Stimulated activated naive CD8-positive, alpha-beta T cell treated with anti-CD3 and anti-CD28 coated beads, Interleukin-15, Interleukin-2, amounts not matched to agents 100 ng/mL and 50 ng/mL, for 24 hours (primary cell): Measurements from ENCODE around the gene CTSA.

ENCODE experiments used
- H3K27ac Mint-ChIP-seq: one replicate; pipeline ENCODE4 v1.8.0; 2021; ENCODE audit warnings: mild to moderate bottlenecking, mixed read lengths
- H3K27me3 Mint-ChIP-seq: one replicate; pipeline ENCODE4 v1.8.0; 2021; ENCODE audit warnings: mixed read lengths
- H3K36me3 Mint-ChIP-seq: one replicate; pipeline ENCODE4 v1.8.0; 2021; ENCODE audit warnings: low read depth, mixed read lengths
- H3K4me1 Mint-ChIP-seq: one replicate; pipeline ENCODE4 v1.8.0; 2021; ENCODE audit warnings: low read depth, mixed read lengths
- H3K4me3 Mint-ChIP-seq: one replicate; pipeline ENCODE4 v1.8.0; 2021; ENCODE audit warnings: mild to moderate bottlenecking, mixed read lengths
- H3K9me3 Mint-ChIP-seq: one replicate; pipeline ENCODE4 v1.8.0; 2021; ENCODE audit warnings: mixed read lengths

CTSA gene

DNA sequence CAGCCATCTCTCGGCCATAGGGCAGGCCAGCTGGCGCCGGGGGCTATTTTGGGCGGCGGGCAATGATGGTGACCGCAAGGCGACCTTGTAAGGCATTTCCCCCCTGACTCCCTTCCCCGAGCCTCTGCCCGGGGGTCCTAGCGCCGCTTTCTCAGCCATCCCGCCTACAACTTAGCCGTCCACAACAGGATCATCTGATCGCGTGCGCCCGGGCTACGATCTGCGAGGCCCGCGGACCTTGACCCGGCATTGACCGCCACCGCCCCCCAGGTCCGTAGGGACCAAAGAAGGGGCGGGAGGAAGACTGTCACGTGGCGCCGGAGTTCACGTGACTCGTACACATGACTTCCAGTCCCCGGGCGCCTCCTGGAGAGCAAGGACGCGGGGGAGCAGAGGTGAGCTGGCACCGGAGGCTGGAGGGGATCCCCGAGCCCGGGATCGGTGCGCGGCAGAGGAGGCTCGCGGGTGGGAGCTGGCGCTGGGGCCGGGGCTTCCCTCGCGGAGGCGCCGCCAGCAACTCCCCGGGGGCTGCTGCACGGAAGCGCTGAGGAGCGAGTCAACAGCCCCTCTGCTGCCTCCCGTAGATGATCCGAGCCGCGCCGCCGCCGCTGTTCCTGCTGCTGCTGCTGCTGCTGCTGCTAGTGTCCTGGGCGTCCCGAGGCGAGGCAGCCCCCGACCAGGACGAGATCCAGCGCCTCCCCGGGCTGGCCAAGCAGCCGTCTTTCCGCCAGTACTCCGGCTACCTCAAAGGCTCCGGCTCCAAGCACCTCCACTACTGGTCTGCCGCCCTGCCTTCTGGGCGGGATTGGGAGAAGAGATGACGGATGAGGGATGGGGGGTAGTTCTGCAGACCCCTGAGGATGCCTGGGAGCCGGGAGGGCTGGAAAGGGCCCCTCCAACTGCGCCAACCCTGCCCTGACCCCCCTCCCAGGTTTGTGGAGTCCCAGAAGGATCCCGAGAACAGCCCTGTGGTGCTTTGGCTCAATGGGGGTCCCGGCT is at the start of gene CTSA, which contains the start of gene NEURL2:
Gene CTSA, plus strand, starts transcription at position 351 of the 999 bp plus-strand sequence. Its CDS starts 234 bp downstream, at position 585.
Gene NEURL2, minus strand, starts transcription at position 224 of the 999 bp plus-strand sequence. Its CDS starts 217 bp downstream, at position 7.
- no peaks in the 10 kb centered on the region for H3K27me3 Mint-ChIP-seq
- H3K36me3 Mint-ChIP-seq: peaks cover 8% of the 10 kb centered on the region
- peak within 1 kb of the TSS; percentile 94 for H3K27ac Mint-ChIP-seq
- H3K4me1 Mint-ChIP-seq: peaks cover 39% of the 10 kb centered on the region
- peak within 1 kb of the TSS; percentile 89 for H3K4me3 Mint-ChIP-seq
- no peaks in the 10 kb centered on the region for H3K9me3 Mint-ChIP-seq

DNA sequence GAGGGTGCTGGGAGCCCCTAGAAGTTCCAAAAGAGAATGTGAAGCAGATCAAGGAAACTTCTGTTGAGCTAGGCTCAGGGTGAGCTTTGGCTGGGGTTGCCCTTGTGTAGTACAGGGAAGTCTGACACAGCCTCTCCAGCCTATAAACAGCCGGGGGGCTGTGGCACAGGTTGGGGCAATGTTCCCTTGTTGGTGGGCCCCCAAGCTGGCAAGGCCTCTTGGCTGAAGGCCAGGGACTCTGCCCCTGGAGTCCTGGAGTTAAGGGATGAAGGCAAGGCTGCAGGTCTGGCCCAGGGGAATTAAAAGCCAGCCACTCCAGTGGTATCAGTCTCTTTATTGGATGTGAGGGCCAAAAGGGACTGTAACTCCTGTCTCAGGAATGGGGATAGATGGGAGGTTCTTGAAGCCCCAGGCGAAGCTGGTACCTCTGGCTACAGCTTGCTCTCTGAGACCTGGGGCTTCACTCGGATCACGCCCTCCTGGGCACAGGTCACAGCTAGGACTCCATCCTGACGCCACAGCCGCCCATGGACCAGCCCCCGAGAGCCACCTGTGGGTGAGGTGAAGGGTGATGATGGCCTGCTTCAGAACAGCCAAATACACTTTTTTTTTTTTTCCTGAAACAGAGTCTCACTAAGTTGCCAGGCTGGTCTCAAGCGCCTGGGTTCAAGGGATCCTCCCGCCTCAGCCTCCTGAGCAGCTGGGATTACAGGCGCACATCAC is 49.6 kb upstream of the CTSA start:
- no peak overlapping the region for H3K27ac Mint-ChIP-seq
- H3K36me3 Mint-ChIP-seq: peaks cover 24% of the 10 kb centered on the region
- no peaks in the 10 kb centered on the region for H3K9me3 Mint-ChIP-seq
- no peak overlapping the region for H3K4me3 Mint-ChIP-seq
- H3K4me1 Mint-ChIP-seq: peaks cover 4% of the 10 kb centered on the region
- no peaks in the 10 kb centered on the region for H3K27me3 Mint-ChIP-seq

DNA sequence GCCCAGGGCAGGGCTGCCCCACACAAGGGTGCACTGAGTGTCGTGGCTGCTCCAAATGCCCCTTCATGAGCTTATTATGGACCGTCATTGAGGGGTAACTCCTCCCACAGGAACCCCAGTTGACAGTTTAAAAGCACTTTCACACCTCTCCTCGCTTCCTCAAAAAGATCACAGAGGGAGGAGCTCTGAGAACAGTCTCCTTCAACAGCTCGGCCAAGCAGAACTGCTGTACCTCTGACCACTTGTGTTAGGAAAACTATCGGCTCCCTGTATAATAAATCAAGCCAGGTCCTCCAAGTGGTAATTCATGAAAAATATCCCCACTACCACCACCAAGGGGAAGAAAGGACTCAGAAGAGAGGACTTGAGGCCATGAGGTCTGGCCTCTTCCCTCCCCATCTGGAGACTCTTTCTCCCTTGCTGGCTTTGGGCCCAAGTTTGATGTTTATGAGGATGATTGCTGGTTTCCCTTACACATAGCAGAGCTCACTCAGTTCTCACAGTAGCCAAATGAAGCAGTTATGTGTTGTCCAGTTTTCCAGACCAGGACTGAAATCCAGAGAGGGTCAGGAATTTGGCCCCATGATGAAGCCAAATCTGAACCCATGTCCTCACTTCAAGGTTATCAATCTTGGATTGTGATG is 48.8 kb upstream of the CTSA start:
- H3K9me3 Mint-ChIP-seq: no peaks in the 10 kb centered on the region
- no peak overlapping the region for H3K4me3 Mint-ChIP-seq
- peaks cover 4% of the 10 kb centered on the region for H3K4me1 Mint-ChIP-seq
- no peak overlapping the region for H3K27ac Mint-ChIP-seq
- H3K27me3 Mint-ChIP-seq: no peaks in the 10 kb centered on the region
- peaks cover 24% of the 10 kb centered on the region for H3K36me3 Mint-ChIP-seq

DNA sequence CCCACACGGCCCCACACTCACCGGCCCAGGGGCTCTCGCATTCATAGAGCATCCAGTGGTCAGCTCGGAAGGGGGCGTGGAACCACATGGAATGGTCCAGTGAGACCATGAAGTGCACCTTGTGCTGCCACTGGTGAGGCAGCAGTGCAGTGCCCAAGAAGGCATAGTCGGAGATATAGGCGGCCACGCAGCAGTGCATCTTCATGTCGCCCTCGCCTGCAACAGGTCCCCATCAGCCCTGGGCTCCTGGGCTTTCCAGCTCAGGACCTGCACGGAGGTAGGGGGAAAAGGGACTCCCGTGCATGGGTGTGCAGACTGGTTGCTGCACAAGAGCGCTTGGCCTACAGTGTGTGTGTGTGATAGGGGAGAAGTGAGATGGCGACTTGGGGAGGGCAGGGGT is 47.6 kb upstream of the CTSA start:
- Mint-ChIP-seq H3K9me3 (no peaks in the 10 kb centered on the region), H3K4me1 (peaks cover 4% of the 10 kb centered on the region), H3K27ac (no peak overlapping the region), H3K4me3 (no peak overlapping the region), H3K36me3 (peaks cover 29% of the 10 kb centered on the region), H3K27me3 (no peaks in the 10 kb centered on the region)

DNA sequence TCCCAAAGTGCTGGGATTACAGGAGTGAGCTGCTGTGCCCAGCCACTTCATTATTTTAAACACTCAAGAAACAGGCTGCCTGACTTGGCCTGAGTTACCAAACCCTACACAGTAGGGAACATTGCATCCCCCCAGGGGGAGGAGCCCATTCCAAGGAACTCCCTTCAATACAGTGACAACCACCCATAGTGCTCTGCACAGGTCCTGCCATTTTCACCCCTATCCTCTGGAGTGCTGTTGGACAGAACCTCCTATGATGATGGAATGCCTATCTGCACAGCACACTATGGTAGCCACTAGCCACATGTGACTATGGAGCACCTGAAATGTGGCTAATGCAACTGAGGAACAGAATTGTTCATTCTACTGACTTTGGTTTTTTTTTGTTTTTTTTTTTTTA is 45.7 kb upstream of the CTSA start:
- no peak overlapping the region for H3K4me3 Mint-ChIP-seq
- peaks cover 4% of the 10 kb centered on the region for H3K4me1 Mint-ChIP-seq
- no peaks in the 10 kb centered on the region for H3K9me3 Mint-ChIP-seq
- peaks cover 30% of the 10 kb centered on the region for H3K36me3 Mint-ChIP-seq
- H3K27ac Mint-ChIP-seq: no peak overlapping the region
- no peaks in the 10 kb centered on the region for H3K27me3 Mint-ChIP-seq

DNA sequence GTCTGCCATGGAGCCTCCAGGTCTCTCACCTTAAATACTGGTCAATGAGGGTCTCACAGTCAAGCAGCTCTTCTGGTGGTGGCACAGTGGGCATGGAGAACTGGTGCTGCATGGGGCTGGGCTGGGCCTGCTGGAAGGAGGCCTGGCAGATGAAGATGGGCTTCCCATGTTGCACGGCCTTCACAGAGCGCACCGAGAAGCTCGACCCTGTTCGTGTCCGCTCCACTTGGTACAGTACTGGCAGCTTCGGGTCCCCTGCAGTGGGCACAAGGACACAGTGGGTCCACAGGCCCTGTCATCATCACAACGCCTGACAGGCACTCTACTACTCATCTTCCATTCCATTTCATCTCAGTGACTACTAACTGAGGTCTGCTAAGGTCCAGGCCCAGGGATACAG is 42.7 kb upstream of the CTSA start:
- Mint-ChIP-seq H3K36me3 (peaks cover 35% of the 10 kb centered on the region), H3K27ac (no peak overlapping the region), H3K9me3 (no peaks in the 10 kb centered on the region), H3K4me1 (no peaks in the 10 kb centered on the region), H3K27me3 (no peaks in the 10 kb centered on the region), H3K4me3 (no peak overlapping the region)

DNA sequence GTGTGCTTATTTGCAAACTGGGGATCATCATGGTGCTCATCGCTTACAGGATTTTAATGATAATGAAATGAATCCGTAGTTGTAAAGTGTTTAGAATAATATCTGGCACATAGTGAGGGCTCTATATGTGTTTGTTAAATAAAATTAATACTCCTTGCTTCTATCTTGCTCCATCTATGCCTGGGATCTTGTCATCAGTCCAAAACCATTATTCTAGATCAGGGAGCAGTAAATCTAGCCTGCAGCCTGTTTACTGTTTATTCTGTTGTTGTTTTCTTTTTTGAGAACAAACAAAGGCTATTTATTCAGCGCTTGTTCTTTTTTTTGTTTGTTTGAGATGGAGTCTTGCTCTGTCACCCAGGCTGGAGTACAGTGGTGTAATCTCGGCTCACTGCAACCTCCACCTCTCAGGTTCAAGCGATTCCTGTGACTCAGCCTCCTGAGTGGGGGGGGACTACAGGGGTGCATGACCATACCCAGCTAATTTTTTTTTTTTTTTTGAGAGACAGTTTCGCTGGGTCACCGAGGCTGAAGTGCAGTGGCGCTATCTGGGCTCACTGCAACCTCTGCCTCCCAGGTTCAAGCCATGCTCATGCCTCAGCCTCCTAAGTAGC is 42.1 kb upstream of the CTSA start:
- H3K36me3 Mint-ChIP-seq: peaks cover 28% of the 10 kb centered on the region
- H3K4me3 Mint-ChIP-seq: no peak overlapping the region
- H3K27me3 Mint-ChIP-seq: no peaks in the 10 kb centered on the region
- no peaks in the 10 kb centered on the region for H3K4me1 Mint-ChIP-seq
- H3K27ac Mint-ChIP-seq: no peak overlapping the region
- no peaks in the 10 kb centered on the region for H3K9me3 Mint-ChIP-seq

DNA sequence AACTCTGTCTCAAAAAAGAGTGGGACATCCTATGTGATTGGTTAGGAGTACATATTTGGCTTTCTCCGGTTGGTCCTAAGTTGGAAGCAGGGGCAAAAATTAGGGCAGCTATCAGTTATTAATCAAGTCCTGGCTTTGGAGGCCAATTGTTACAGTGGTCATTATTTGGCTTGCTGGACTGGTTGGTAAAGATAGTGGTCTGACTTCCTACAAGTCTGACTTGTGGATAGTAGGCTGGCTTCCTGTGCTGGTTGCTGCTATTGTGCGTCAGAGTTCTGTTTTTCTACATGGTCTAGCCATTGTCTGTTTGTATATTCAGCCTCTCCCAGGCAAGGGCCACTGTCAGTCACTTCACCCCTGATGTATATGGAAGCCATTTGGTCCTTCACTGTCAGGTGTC is 40.9 kb upstream of the CTSA start:
- H3K36me3 Mint-ChIP-seq: peaks cover 22% of the 10 kb centered on the region

DNA sequence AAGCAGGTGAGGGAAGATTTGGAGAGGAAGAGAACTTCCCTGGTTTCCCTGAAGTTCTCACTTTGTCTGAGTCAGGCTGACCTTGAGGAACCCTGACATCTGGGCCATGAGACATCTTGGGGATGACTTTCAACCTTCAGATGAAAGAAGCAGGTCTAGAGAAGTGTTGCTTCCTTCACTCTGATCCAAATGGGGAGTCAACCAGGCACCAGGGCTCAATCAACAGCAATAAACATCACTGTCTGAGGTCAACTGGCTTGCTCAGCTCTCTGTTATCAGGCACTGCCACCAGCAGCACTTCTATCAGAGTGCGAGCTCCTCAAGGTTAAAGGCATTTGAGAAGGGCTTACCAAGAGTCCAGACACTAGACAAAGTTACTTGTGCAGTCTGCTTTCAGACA is 40.2 kb upstream of the CTSA start:
- peaks cover 14% of the 10 kb centered on the region for H3K4me1 Mint-ChIP-seq
- no peaks in the 10 kb centered on the region for H3K9me3 Mint-ChIP-seq
- peaks cover 22% of the 10 kb centered on the region for H3K36me3 Mint-ChIP-seq
- H3K4me3 Mint-ChIP-seq: no peak overlapping the region
- no peak overlapping the region for H3K27ac Mint-ChIP-seq
- no peaks in the 10 kb centered on the region for H3K27me3 Mint-ChIP-seq

More for the DNA sequence above, 40.9 kb upstream of the CTSA start:
- no peaks in the 10 kb centered on the region for H3K27me3 Mint-ChIP-seq
- H3K4me1 Mint-ChIP-seq: peaks cover 9% of the 10 kb centered on the region
- no peak overlapping the region for H3K4me3 Mint-ChIP-seq
- no peak overlapping the region for H3K27ac Mint-ChIP-seq
- no peaks in the 10 kb centered on the region for H3K9me3 Mint-ChIP-seq

DNA sequence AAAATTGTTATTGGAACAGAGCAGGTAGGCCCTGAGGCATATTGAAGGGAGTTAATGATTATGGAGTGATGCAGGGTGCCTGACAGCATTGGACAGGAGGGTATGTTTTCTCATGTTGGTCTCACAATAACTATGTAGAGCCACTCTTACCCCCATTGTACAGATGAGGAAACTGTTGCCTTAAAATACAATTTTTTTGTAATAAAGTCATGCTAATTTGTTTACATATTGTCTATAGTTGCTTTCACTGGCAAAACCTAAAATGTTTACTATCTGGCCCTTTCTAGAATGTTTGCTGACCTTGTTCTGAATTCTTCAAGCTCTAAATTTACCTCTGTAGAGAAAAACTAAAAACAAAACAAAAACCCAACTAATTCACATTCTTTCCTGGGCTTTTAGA is 39.6 kb upstream of the CTSA start:
- Mint-ChIP-seq H3K9me3 (no peaks in the 10 kb centered on the region), H3K4me3 (no peak overlapping the region), H3K36me3 (peaks cover 18% of the 10 kb centered on the region), H3K27ac (no peak overlapping the region), H3K4me1 (peaks cover 20% of the 10 kb centered on the region), H3K27me3 (no peaks in the 10 kb centered on the region)

DNA sequence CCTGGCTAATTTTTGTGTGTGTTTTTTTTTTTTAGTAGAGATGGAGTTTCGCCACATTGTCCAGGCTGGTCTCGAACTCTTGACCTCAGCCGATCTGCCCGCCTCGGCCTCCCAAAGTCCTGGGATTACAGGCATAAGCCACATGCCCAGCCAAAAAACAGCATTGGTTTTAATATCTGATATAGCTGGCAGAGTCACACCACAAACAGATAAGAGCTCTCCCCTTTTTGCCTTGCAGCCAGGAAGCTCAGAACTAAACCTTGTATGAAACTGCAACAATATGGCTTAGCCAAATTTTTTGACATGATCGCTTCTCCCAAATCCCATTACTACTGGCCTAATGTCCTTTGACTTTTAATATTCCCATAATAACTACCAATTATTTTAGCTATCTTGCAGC is 38.8 kb upstream of the CTSA start:
- H3K4me3 Mint-ChIP-seq: no peak overlapping the region
- H3K27me3 Mint-ChIP-seq: no peaks in the 10 kb centered on the region
- no peak overlapping the region for H3K27ac Mint-ChIP-seq
- H3K9me3 Mint-ChIP-seq: no peaks in the 10 kb centered on the region
- peaks cover 22% of the 10 kb centered on the region for H3K4me1 Mint-ChIP-seq
- H3K36me3 Mint-ChIP-seq: peaks cover 18% of the 10 kb centered on the region

DNA sequence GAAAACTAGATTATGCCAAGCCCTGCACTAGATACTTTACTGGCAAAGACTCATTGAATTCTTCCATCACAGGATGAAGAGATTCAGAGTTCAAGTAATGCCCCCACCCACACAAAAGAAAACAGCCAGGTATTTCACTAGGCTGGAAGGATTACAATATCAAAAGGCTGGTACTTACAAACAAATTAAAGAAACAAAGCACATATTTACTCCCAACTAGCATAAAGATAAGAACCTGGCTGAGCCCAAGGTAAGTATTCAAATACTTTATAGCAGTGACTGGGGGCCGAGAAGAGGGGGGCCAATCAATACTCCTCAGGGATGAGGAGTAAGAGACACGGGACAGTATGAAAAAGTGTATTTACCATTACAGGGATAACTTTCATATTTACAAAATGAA is 37.7 kb upstream of the CTSA start:
- Mint-ChIP-seq H3K27ac (no peak overlapping the region), H3K36me3 (peaks cover 13% of the 10 kb centered on the region), H3K27me3 (no peaks in the 10 kb centered on the region), H3K4me1 (peaks cover 33% of the 10 kb centered on the region), H3K4me3 (no peak overlapping the region), H3K9me3 (no peaks in the 10 kb centered on the region)

DNA sequence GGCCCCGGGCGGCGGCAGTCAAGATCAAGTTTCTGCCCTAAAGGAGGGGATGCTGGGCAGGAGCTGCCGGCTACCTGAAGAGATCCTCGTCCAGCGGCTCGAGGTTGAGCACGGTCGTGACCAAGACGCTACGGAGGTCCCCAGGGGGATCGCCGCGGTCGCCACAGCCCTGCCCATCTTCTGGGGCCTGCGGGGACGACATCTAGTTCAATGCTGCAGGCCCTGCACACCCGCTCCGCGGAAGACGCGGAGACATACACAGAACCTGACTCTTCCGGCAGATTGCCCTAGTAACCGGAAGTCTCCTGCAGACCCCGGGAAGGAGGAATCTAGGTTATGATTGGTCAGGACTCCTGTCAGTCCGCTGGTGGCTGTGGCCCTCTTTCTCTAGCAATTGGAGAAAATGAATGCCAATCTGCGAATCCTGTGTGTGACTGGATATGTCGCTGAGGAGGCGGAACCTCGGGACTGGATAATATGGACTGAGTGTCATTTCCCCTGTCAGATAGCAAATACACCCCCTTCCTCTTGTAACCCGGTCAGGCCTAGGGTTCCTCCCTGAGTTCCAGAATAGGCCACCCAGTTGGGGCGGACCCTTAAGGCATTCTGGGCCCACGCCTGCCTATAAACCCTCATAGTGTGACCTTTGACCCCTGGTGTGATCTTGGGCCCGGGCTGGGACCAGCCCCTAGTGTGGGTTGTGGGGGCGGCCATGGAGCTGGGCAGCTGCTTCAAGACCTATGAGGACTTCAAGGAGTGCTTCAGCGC is 33.8 kb upstream of the CTSA start, which contains the start of the genes ACOT8 and ZSWIM3:
Gene ACOT8, minus strand, starts transcription at position 279 of the 768 bp plus-strand sequence. Its CDS starts 77 bp downstream, at position 202.
Gene ZSWIM3, plus strand, starts transcription at position 501 of the 768 bp plus-strand sequence. Its CDS starts 212 bp downstream, at position 713.
- Mint-ChIP-seq H3K4me3 (peak within 1 kb of the TSS; percentile 91), H3K36me3 (peaks cover 10% of the 10 kb centered on the region), H3K27ac (peak within 1 kb of the TSS; percentile 95), H3K9me3 (no peaks in the 10 kb centered on the region), H3K4me1 (peaks cover 39% of the 10 kb centered on the region), H3K27me3 (no peaks in the 10 kb centered on the region)

DNA sequence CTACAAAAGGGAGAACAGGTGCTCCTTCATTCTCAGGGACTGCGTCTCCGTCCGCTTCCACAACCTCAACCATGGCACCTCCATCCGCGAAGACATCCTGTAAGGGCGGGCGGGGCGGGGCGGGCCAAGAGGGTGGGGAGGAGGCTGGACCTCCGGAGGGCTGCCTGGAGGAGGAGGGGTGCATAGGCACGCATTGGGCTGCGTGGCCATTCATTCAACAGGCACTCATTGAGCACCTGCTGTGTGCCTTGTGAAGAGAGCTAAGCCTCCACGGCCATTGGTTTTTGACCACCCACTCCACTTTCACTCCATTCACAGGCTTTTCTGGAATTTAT is 33.3 kb upstream of the CTSA start:
- no peaks in the 10 kb centered on the region for H3K27me3 Mint-ChIP-seq
- peak overlapping the region; percentile 95 for H3K27ac Mint-ChIP-seq
- peaks cover 39% of the 10 kb centered on the region for H3K4me1 Mint-ChIP-seq
- H3K36me3 Mint-ChIP-seq: peaks cover 7% of the 10 kb centered on the region
- H3K9me3 Mint-ChIP-seq: no peaks in the 10 kb centered on the region
- H3K4me3 Mint-ChIP-seq: peak overlapping the region; percentile 91
